Fibroblast of skin of left quadriceps (primary cell): ENCODE results near the gene RLBP1.
A peak's percentile ranks its signal among the peaks of the same experiment; 100 is the strongest.

Experiments used
- DNase-seq, 2 experiments: peaks; one replicate each; pipeline ENCODE4 v3.0.0-alpha.2; 2013; ENCODE audit warnings: low read depth in 2 of 2

Gene RLBP1

GRCh38 chr15:89206908-89207331, 14.5 kb downstream of the RLBP1 start:
- peak; percentile 26 for DNase-seq

- DNase-seq, result no peak
Measured at GRCh38 chr15:89205991-89206585, 15.3 kb downstream of the RLBP1 start.

- DNase-seq, result no peak
Measured at GRCh38 chr15:89203705-89204273, 17.6 kb downstream of the RLBP1 start.

GRCh38 chr15:89201465-89202005, 19.8 kb downstream of the RLBP1 start:
- no peak for DNase-seq

GRCh38 chr15:89200182-89200581, 21.2 kb downstream of the RLBP1 start:
- no peak for DNase-seq

GRCh38 chr15:89199746-89200145, 21.6 kb downstream of the RLBP1 start:
- DNase-seq, result no peak

- no peak for DNase-seq
Measured at GRCh38 chr15:89198934-89199333, 22.4 kb downstream of the RLBP1 start.

GRCh38 chr15:89198196-89198595, 23.2 kb downstream of the RLBP1 start:
- no peak for DNase-seq

GRCh38 chr15:89197503-89197971, 23.8 kb downstream of the RLBP1 start:
- no peak for DNase-seq

GRCh38 chr15:89196994-89197393, 24.4 kb downstream of the RLBP1 start:
- DNase-seq, result no peak

- no peak for DNase-seq
Measured at GRCh38 chr15:89196241-89196640, 25.1 kb downstream of the RLBP1 start.

GRCh38 chr15:89195836-89196235, 25.5 kb downstream of the RLBP1 start:
- DNase-seq, result peak; percentile 36 to 49

GRCh38 chr15:89194608-89195007, 26.8 kb downstream of the RLBP1 start:
- no peak for DNase-seq

- no peak for DNase-seq
Measured at GRCh38 chr15:89192766-89193165, 28.6 kb downstream of the RLBP1 start.

- no peak for DNase-seq
Measured at GRCh38 chr15:89192136-89192535, 29.2 kb downstream of the RLBP1 start.

GRCh38 chr15:89187986-89188514, 33.3 kb downstream of the RLBP1 start:
- no peak for DNase-seq

GRCh38 chr15:89187301-89187985, 33.9 kb downstream of the RLBP1 start:
- no peak for DNase-seq

GRCh38 chr15:89186803-89187202, 34.6 kb downstream of the RLBP1 start:
- DNase-seq, result no peak

- DNase-seq, result no peak
Measured at GRCh38 chr15:89184886-89185526, 36.4 kb downstream of the RLBP1 start.

- no peak for DNase-seq
Measured at GRCh38 chr15:89184357-89184756, 37.0 kb downstream of the RLBP1 start.

GRCh38 chr15:89179966-89180875, 41.2 kb downstream of the RLBP1 start:
- no peak for DNase-seq
